ENCODE measurements around the gene H1-8. TPM values are rescaled to one million over a fixed set of nuclear protein-coding genes. Genes with fewer than 3 reads are reported as not detected.

The H1-8 gene
- total RNA-seq, 2 experiments from 2014 or later = not detected

- no peaks in the 10 kb centered on the region for H3K9me3 Mint-ChIP-seq (ENCODE audit: low read depth)
These were observed 57.4 kb downstream of the H1-8 start for GRCh38 chr3:129600348-129600747.

More at GRCh38 chr3:129600348-129600747, 57.4 kb downstream of the H1-8 start:
- DNase-seq = no peak
- Mint-ChIP-seq H3K27me3 (peaks cover 9% of the 10 kb centered on the region), H3K36me3 (ENCODE audit: low read depth) (no peaks in the 10 kb centered on the region), H3K4me3 (no peak overlapping the region), H3K4me1 (peaks cover 4% of the 10 kb centered on the region), H3K27ac (no peak overlapping the region)
- ATAC-seq = no peak
- ChIA-PET CTCF (no interaction called here), POLR2A (no interaction called here)
- intact Hi-C loops (cut with DNase I, micrococcal nuclease) = loop anchor here in 1 of 2 experiments (10.0 kb wide), 1 partner anchor 106 kb away; no protein-coding TSS in a partner anchor

Other genes starting within 250 kb of the H1-8 start
- gene EFCAB12, start 114.5 kb upstream of the H1-8 start, total RNA-seq = under 1 TPM; 0.56 to 0.73 TPM
- 10 to 100 TPM; 51.3 to 52.4 TPM for gene MBD4, start 103.2 kb upstream of the H1-8 start, total RNA-seq
- 10 to 100 TPM; 18.4 to 22.6 TPM for gene IFT122, start 103.0 kb upstream of the H1-8 start, total RNA-seq
- not detected for gene RHO, start 14.5 kb upstream of the H1-8 start, total RNA-seq
- 1 to 10 TPM; 3.1 to 4.6 TPM for gene PLXND1, start 63.5 kb downstream of the H1-8 start, total RNA-seq

Measured in activated CD4-positive, alpha-beta T cell treated with anti-CD3 and anti-CD28 coated beads for 36 hours (primary cell).